HFFc6 (cell line): ENCODE results near the gene CLEC20A. TPM values are rescaled to one million over a fixed set of nuclear protein-coding genes. Genes with fewer than 3 reads are reported as not detected.
A peak's percentile ranks its signal among the peaks of the same experiment; 100 is the strongest.

Experiments
- DNase-seq: peaks from one replicate; pipeline ENCODE4 v3.0.0-alpha.2; 2018
- H3K27ac Mint-ChIP-seq: 2 replicates; pipeline ENCODE4 v1.8.0; 2020; ENCODE audit warnings: mild to moderate bottlenecking, mixed read lengths
- H3K27me3 Mint-ChIP-seq: 2 replicates; pipeline ENCODE4 v1.8.0; 2021; ENCODE audit warnings: mild to moderate bottlenecking, moderate library complexity, mixed read lengths; ENCODE audit not compliant: insufficient read depth
- H3K36me3 Mint-ChIP-seq: 2 replicates; pipeline ENCODE4 v1.8.0; 2021; ENCODE audit warnings: low read depth, mixed read lengths
- H3K4me1 Mint-ChIP-seq: 2 replicates; pipeline ENCODE4 v1.8.0; 2020; ENCODE audit warnings: low read depth, mixed read lengths
- H3K4me3 Mint-ChIP-seq: 2 replicates; pipeline ENCODE4 v1.8.0; 2020; ENCODE audit warnings: mild to moderate bottlenecking, moderate library complexity, mixed read lengths
- H3K9me3 Mint-ChIP-seq: 2 replicates; pipeline ENCODE4 v1.8.0; 2020; ENCODE audit warnings: mild to moderate bottlenecking, mixed read lengths
- CTCF ChIP-seq: fragments of 200-600 bp; sonication (generic); IDR thresholded peaks from 2 replicates; pipeline ENCODE4 v1.5.0; 2021; ENCODE audit warnings: antibody characterized with exemption, mild to moderate bottlenecking
- long read RNA-seq: library from polyadenylated mRNA; unstranded; transcript quantifications from one replicate; pipeline ENCODE4 v2.0.0, GENCODE V29; 2019
- total RNA-seq, 6 experiments: library from RNA; stranded (reverse); fragmentation: NEBNext Ultra II Directional; extraction: Animal tissue kit (Norgen Biotek cat#: 25700); gene quantifications; 2 replicates in 1 of 6; 3 replicates in 5 of 6; pipeline ENCODE4 v1.2.3, GENCODE V29; 2021

The CLEC20A gene
- total RNA-seq: not detected
- long read RNA-seq, partial matches to known transcripts: 0 of 1 reads
- long read RNA-seq, other reads (novel, unspliced or antisense): 1 of 1 reads

GRCh38 chr1:178496410-178497135, at the start of gene CLEC20A:
CLEC20A (minus strand) TSS chr1:178496964; CDS start chr1:178496939, 25 bp downstream.
- Mint-ChIP-seq H3K27ac (no peak within 1 kb of the TSS), H3K4me3 (no peak within 1 kb of the TSS), H3K27me3 (no peaks in the 10 kb centered on the region; the same call in none of the 2 replicates), H3K36me3 (no peaks in the 10 kb centered on the region), H3K9me3 (no peaks in the 10 kb centered on the region), H3K4me1 (peaks cover 2% of the 10 kb centered on the region)
- DNase-seq: no peak
- TF ChIP-seq CTCF: no peak

- Mint-ChIP-seq H3K27me3 (no peaks in the 10 kb centered on the region), H3K4me3 (peak overlapping the region; percentile 94), H3K4me1 (peaks cover 65% of the 10 kb centered on the region), H3K27ac (peak overlapping the region; percentile 23; the same call in 1 of the 2 replicates), H3K9me3 (no peaks in the 10 kb centered on the region), H3K36me3 (peaks cover 40% of the 10 kb centered on the region)
- no peak for TF ChIP-seq CTCF
- no peak for DNase-seq
Observed at GRCh38 chr1:178544531-178544930, 47.8 kb upstream of the CLEC20A start.

- Mint-ChIP-seq H3K27ac (peak overlapping the region; percentile 87), H3K9me3 (no peaks in the 10 kb centered on the region)
- TF ChIP-seq CTCF: no peak
Observed at GRCh38 chr1:178543290-178543607, 46.5 kb upstream of the CLEC20A start.

GRCh38 chr1:178542554-178543289, 46.0 kb upstream of the CLEC20A start:
- H3K9me3 Mint-ChIP-seq: no peaks in the 10 kb centered on the region
- peak; percentile 86 for DNase-seq
- H3K27ac Mint-ChIP-seq: peak overlapping the region; percentile 87

More at GRCh38 chr1:178543290-178543607, 46.5 kb upstream of the CLEC20A start:
- DNase-seq: no peak
- Mint-ChIP-seq H3K4me1 (peaks cover 71% of the 10 kb centered on the region), H3K4me3 (peak overlapping the region; percentile 94), H3K27me3 (no peaks in the 10 kb centered on the region), H3K36me3 (peaks cover 32% of the 10 kb centered on the region)

More at GRCh38 chr1:178542554-178543289, 46.0 kb upstream of the CLEC20A start:
- TF ChIP-seq CTCF: peak; percentile 98
- Mint-ChIP-seq H3K4me3 (peak overlapping the region; percentile 94), H3K4me1 (peaks cover 76% of the 10 kb centered on the region), H3K27me3 (no peaks in the 10 kb centered on the region), H3K36me3 (peaks cover 31% of the 10 kb centered on the region)
